Stomach (tissue), 9 donors: ENCODE data around the gene PCNX3. TPM values are rescaled to one million over a fixed set of nuclear protein-coding genes. Genes with fewer than 3 reads are reported as not detected.

Experiments used
- DNase-seq, 2 donors: peaks; one replicate each; pipeline versions ENCODE4 v3.0.0 to v3.0.0-alpha.2; 2013 to 2019
- H3K27ac ChIP-seq, 5 donors: fragments of 200-600 bp in 4 of 5; sonication (generic) in 4 of 5; one replicate each; pipeline ENCODE4 v1.5.1; 2013 to 2019; ENCODE audit warnings: mild to moderate bottlenecking in 1 of 5, moderate library complexity in 1 of 5
- H3K27me3 ChIP-seq, 3 donors: fragments of 200-600 bp; sonication (generic); one replicate each; pipeline ENCODE4 v1.5.1; 2017 to 2019; ENCODE audit warnings: mixed run types in 1 of 3
- H3K36me3 ChIP-seq, 4 donors: fragments of 200-600 bp; sonication (generic); 1 replicate in 3 of 4; 2 replicates in 1 of 4; pipeline ENCODE4 v1.5.1; 2016 to 2019
- H3K4me1 ChIP-seq, 4 donors: fragments of 200-600 bp; sonication (generic); one replicate each; pipeline ENCODE4 v1.5.1; 2016 to 2019
- H3K4me3 ChIP-seq, 4 donors: fragments of 200-600 bp; sonication (generic) in 3 of 4; one replicate each; pipeline ENCODE4 v1.5.1; 2016 to 2019; ENCODE audit warnings: mild to moderate bottlenecking in 1 of 4
- H3K9me3 ChIP-seq, 4 donors: fragments of 200-600 bp; sonication (generic); one replicate each; pipeline ENCODE4 v1.5.1; 2016 to 2019
- EP300 ChIP-seq: sonication (generic); formaldehyde crosslinking; IDR thresholded peaks from one replicate; pipeline ENCODE4 v1.6.1; 2017; ENCODE audit warnings: antibody characterized with exemption
- POLR2A ChIP-seq, 4 donors: fragments of 450-650 bp; IDR thresholded peaks; one replicate each; pipeline ENCODE4 v1.6.1; 2016; ENCODE audit warnings: antibody characterized with exemption in 4 of 4, control low read depth in 2 of 4, mild to moderate bottlenecking in 1 of 4, moderate library complexity in 1 of 4
- POLR2AphosphoS5 ChIP-seq, 3 donors: sonication (generic); formaldehyde crosslinking; IDR thresholded peaks; one replicate each; pipeline ENCODE4 v1.6.1; 2016; ENCODE audit warnings: antibody characterized with exemption in 3 of 3
- WGBS, 5 donors: extraction: QIAGEN DNeasy Blood & Tissue Kit in 3 of 5; methylation state at CpG; one replicate each; pipeline versions ENCODE4 v1.1.5 to v1.1.7; 2013 to 2018; 5-methylcytosine and 5-hydroxymethylcytosine counted together
- intact Hi-C: fragments of 100-400 bp; cut with DNase I; formaldehyde crosslinking; loops from one replicate; pipeline ENCODE4 v1.15.1; 2023; ENCODE audit warnings: low total_unique reads
- polyA plus RNA-seq, 3 donors: library from polyadenylated mRNA; stranded (reverse); fragments of 200-250 nt; gene quantifications; one replicate each; pipeline ENCODE4 v1.2.3, GENCODE V29; 2013
- total RNA-seq, 5 donors: library from RNA; depleted of rRNA; stranded (reverse); fragments of >200 nt; gene quantifications; one replicate each; pipeline versions ENCODE4 v1.1.0 to v1.2.3, GENCODE V29; 2014 to 2016
- TF ChIP-seq, protein P1 (sequence below), 7 experiments: fragments of 450-650 bp in 4 of 7; fragments of 200-600 bp in 3 of 7; sonication (generic) in 3 of 7; IDR thresholded peaks; one replicate each; pipeline ENCODE4 v1.5.1; 2016 to 2019; ENCODE audit warnings: antibody characterized with exemption in 7 of 7, control low read depth in 2 of 7, mild to moderate bottlenecking in 1 of 7
- donor health status: healthy with polysubstance abuse.
- donor health status: Bipolar disorder and iron deficiency.
- donor health status: healthy.

Gene PCNX3
- total and polyA plus RNA-seq, 8 donors: 4.6 to 76.2 (median 22.0) TPM

DNA sequence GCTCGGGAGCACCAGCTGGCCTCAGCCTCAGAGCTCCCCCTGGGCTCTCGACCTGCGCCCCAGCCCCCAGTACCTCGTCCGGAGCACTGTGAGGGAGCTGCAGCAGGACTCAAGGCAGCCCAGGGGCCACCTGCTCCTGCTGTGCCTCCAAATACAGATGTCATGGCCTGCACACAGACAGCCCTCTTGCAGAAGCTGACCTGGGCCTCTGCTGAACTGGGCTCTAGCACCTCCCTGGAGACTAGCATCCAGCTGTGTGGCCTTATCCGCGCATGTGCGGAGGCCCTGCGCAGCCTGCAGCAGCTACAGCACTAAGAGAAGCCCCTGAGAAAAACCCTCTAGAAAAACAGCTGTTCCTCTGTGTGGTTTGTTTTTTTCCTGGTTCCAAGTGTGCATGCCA lies 44.2 kb upstream of the PCNX3 start:
- no peaks in the 10 kb centered on the region for H3K27me3 ChIP-seq
- TF ChIP-seq POLR2A (IDR thresholded peaks at IDR 0.05) (no peak), EP300 (no peak), POLR2AphosphoS5 (IDR thresholded peaks at IDR 0.05) (no peak)
- TF ChIP-seq, protein P1, sequence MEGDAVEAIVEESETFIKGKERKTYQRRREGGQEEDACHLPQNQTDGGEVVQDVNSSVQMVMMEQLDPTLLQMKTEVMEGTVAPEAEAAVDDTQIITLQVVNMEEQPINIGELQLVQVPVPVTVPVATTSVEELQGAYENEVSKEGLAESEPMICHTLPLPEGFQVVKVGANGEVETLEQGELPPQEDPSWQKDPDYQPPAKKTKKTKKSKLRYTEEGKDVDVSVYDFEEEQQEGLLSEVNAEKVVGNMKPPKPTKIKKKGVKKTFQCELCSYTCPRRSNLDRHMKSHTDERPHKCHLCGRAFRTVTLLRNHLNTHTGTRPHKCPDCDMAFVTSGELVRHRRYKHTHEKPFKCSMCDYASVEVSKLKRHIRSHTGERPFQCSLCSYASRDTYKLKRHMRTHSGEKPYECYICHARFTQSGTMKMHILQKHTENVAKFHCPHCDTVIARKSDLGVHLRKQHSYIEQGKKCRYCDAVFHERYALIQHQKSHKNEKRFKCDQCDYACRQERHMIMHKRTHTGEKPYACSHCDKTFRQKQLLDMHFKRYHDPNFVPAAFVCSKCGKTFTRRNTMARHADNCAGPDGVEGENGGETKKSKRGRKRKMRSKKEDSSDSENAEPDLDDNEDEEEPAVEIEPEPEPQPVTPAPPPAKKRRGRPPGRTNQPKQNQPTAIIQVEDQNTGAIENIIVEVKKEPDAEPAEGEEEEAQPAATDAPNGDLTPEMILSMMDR (IDR thresholded peaks at IDR 0.05): no peak
- 71 to 80% (median 76%) methylated on average over 6 to 9 of the region's 9 CpGs for WGBS, 5 donors
- intact Hi-C loops: no loop called here
- H3K4me1 ChIP-seq: peaks cover 58 to 82% (median 80%) of the 10 kb centered on the region in 4 donors
- peaks cover 0 to 12% (median 3%) of the 10 kb centered on the region in 4 donors for H3K36me3 ChIP-seq
- no peaks in the 10 kb centered on the region for H3K9me3 ChIP-seq
- peak in 1 of 2 donors; percentile 26 for DNase-seq
- peak overlapping the region; percentile 84 to 97 (median 95) for H3K27ac ChIP-seq
- H3K4me3 ChIP-seq: peak overlapping the region; percentile 75 to 89 (median 80)

DNA sequence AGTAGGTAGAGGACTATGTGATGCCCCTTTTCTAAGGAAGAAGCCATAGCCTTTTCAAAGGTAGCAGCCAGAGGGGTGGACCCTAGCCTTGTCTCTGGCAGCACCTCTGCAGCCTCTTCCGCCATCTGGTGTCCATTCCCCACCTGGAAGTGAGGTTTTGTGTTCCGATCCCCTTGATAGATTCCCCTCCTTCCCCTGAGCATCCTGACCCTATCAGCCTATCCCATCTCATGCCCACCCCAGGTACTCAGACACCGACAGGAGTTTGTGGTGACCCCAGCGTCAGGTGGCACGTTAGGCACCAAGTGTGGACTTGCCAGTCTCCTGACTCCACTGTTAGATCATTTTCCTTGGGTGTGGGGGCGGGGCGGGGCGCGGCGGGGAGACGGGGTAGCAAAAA lies 43.6 kb upstream of the PCNX3 start:
- peak; percentile 36 to 79 for DNase-seq
- H3K9me3 ChIP-seq: no peaks in the 10 kb centered on the region
- H3K27ac ChIP-seq: peak overlapping the region; percentile 84 to 97 (median 95)
- intact Hi-C loops: no loop called here
- H3K27me3 ChIP-seq: no peaks in the 10 kb centered on the region
- H3K4me1 ChIP-seq: peaks cover 63 to 82% (median 82%) of the 10 kb centered on the region in 4 donors
- H3K4me3 ChIP-seq: peak overlapping the region; percentile 75 to 89 (median 80)
- 4 to 7% (median 6%) methylated on average over 11 of the region's 11 CpGs for WGBS, 5 donors
- TF ChIP-seq, protein P1 (IDR thresholded peaks at IDR 0.05): peak in 3 of 7 experiments; percentile 9 to 60 (median 23)
- TF ChIP-seq EP300: no peak
- H3K36me3 ChIP-seq: peaks cover 0 to 12% (median under 1%) of the 10 kb centered on the region in 4 donors

DNA sequence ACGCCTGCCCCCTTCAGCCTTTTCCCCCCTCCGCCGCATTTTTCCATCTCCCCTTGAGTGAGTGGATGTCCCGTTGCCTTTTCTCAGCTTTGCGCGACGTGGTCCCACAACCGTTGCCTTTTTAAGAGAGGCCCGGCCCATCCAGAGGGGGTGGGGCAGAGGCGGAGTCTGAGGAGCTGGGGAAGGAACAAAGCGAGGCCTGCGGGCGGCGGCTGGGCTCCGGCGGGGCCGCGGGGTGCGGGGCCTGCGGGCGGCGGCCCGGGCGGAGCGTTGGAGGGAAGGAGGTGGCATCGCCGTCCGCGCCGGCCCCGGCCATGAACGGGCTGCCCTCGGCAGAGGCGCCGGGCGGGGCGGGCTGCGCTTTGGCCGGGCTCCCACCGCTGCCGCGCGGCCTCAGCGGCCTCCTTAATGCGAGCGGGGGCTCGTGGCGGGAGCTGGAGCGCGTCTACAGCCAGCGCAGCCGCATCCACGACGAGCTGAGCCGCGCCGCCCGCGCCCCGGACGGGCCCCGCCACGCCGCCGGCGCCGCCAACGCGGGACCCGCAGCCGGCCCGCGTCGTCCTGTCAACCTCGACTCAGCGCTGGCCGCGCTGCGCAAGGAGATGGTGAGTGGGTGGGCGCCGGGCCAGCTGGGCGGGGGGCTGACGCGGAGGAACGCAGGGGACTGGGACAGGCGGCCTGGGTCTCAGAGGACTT lies 43.1 kb upstream of the PCNX3 start, which contains the start of gene FAM89B:
Gene FAM89B (plus strand): TSS at position 183 of the 696 bp plus-strand sequence. CDS start 132 bp downstream, at position 315.
- peak within 1 kb of the TSS; percentile 84 to 97 (median 95) for H3K27ac ChIP-seq
- peak; percentile 93 to 96 for DNase-seq
- no peaks in the 10 kb centered on the region for H3K27me3 ChIP-seq
- 0 to 1% (median 1%) methylated on average over 16 to 86 of the region's 86 CpGs for WGBS, 5 donors
- H3K4me3 ChIP-seq: peak within 1 kb of the TSS; percentile 75 to 89 (median 80)
- H3K36me3 ChIP-seq: peaks cover 0 to 10% (median 0%) of the 10 kb centered on the region in 4 donors
- intact Hi-C loops: no loop called here
- TF ChIP-seq POLR2AphosphoS5 (IDR thresholded peaks at IDR 0.05) (peak in 2 of 3 donors; percentile 40 to 74), EP300 (no peak), POLR2A (IDR thresholded peaks at IDR 0.05) (no peak)
- TF ChIP-seq, protein P1 (IDR thresholded peaks at IDR 0.05): peak in 1 of 7 experiments; percentile 1
- H3K9me3 ChIP-seq: no peaks in the 10 kb centered on the region
- peaks cover 69 to 83% (median 82%) of the 10 kb centered on the region in 4 donors for H3K4me1 ChIP-seq

DNA sequence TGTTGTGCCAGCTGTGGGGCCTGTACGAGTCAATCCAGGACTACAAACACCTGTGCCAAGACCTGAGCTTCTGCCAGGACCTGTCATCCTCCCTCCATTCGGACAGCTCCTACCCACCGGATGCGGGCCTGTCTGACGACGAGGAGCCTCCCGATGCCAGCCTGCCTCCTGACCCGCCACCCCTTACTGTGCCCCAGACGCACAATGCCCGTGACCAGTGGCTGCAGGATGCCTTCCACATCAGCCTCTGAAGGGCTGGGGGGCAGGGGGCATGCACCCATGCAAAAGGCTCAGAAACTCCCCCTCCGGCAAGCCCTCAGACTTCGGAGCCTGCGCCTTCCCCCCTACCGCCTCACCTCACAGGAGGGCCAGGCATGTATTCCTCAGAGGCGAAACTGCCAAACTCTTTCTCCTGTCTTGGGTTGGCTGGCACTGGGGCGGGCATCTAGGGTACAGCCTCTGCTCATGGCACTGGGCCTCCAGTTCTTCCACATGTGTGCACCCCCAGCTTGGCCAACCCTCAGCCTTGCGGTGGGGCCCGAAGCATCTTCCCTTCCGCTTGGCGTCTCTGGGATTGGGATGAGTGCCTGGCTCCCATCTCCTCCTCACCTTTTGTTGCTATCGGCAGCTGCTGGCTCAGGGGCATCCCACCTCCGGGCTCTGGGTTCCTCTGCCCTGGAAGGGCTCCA lies 42.0 kb upstream of the PCNX3 start:
- H3K9me3 ChIP-seq: no peaks in the 10 kb centered on the region
- TF ChIP-seq POLR2A (IDR thresholded peaks at IDR 0.05) (no peak), POLR2AphosphoS5 (IDR thresholded peaks at IDR 0.05) (no peak), EP300 (no peak)
- TF ChIP-seq, protein P1 (IDR thresholded peaks at IDR 0.05): no peak
- DNase-seq: peak in 1 of 2 donors; percentile 47
- H3K36me3 ChIP-seq: peaks cover 0 to 2% (median under 1%) of the 10 kb centered on the region in 4 donors
- H3K4me1 ChIP-seq: peaks cover 71 to 85% (median 82%) of the 10 kb centered on the region in 4 donors
- H3K27me3 ChIP-seq: no peaks in the 10 kb centered on the region
- intact Hi-C loops: no loop called here
- H3K27ac ChIP-seq: peak overlapping the region; percentile 84 to 97 (median 95)
- 0 to 33% (median 28%) methylated on average over 3 to 22 of the region's 22 CpGs for WGBS, 5 donors
- H3K4me3 ChIP-seq: peak overlapping the region; percentile 75 to 89 (median 80)
